WTC11 (cell line): ENCODE results near the gene ZC3H4. TPM values are rescaled to one million over a fixed set of nuclear protein-coding genes. Genes with fewer than 3 reads are reported as not detected.
A peak's percentile ranks its signal among the peaks of the same experiment; 100 is the strongest.

ENCODE experiments used
- ATAC-seq: fragments of 200-7000 bp; cut with Tn5 transposase; 2 replicates; pipeline ENCODE4 v1.10.0; 2021; ENCODE audit warnings: mild to moderate bottlenecking, moderate library complexity
- CTCF ChIA-PET: fragments of 300-600 bp; sonication (Branson Sonifier 250); formaldehyde crosslinking; loops from one replicate; lab custom pipeline; 2021; ENCODE audit warnings: antibody characterized with exemption; lab: Charles Lee
- POLR2A ChIA-PET: fragments of 350-600 bp; sonication (Branson Sonifier 250); formaldehyde crosslinking; loops from one replicate; lab custom pipeline; 2021; ENCODE audit warnings: antibody characterized with exemption; lab: Charles Lee
- DNase-seq: peaks from one replicate; pipeline ENCODE4 v3.0.0; 2021; ENCODE audit warnings: low spot score
- H3K27ac Mint-ChIP-seq: 2 replicates; pipeline ENCODE4 v1.8.0; 2021; ENCODE audit warnings: mixed read lengths
- H3K27me3 Mint-ChIP-seq: 2 replicates; pipeline ENCODE4 v1.8.0; 2021; ENCODE audit warnings: low read depth, mild to moderate bottlenecking, moderate library complexity, mixed read lengths
- H3K36me3 Mint-ChIP-seq: 2 replicates; pipeline ENCODE4 v1.8.0; 2021; ENCODE audit warnings: mixed read lengths
- H3K4me1 Mint-ChIP-seq: 2 replicates; pipeline ENCODE4 v1.8.0; 2022; ENCODE audit warnings: mixed read lengths
- H3K4me3 Mint-ChIP-seq: 2 replicates; pipeline ENCODE4 v1.8.0; 2021; ENCODE audit warnings: mild to moderate bottlenecking, moderate library complexity, mixed read lengths
- H3K9me3 Mint-ChIP-seq: 2 replicates; pipeline ENCODE4 v1.8.0; 2021; ENCODE audit warnings: mixed read lengths
- FOXJ3 ChIP-seq: sonication (generic); formaldehyde crosslinking; IDR thresholded peaks from 2 replicates; pipeline ENCODE4 v1.9.0; 2021; ENCODE audit warnings: missing genetic modification reagents, mild to moderate bottlenecking, borderline replicate concordance
- FOXP1 ChIP-seq: sonication (generic); formaldehyde crosslinking; IDR thresholded peaks from 2 replicates; pipeline ENCODE4 v1.8.0; 2022; ENCODE audit warnings: missing genetic modification reagents, mild to moderate bottlenecking, moderate library complexity, borderline replicate concordance
- MYBL2 ChIP-seq: sonication (generic); formaldehyde crosslinking; IDR thresholded peaks from 2 replicates; pipeline ENCODE4 v1.8.1; 2023; ENCODE audit warnings: mild to moderate bottlenecking, moderate library complexity, missing genetic modification reagents
- NFE2L1 ChIP-seq: sonication (generic); formaldehyde crosslinking; IDR thresholded peaks from 2 replicates; pipeline ENCODE4 v1.8.1; 2023; ENCODE audit warnings: missing genetic modification reagents
- NFYB ChIP-seq: sonication (generic); formaldehyde crosslinking; conservative IDR thresholded peaks from 2 replicates; pipeline ENCODE4 v1.8.0; 2022; ENCODE audit warnings: low read depth, missing genetic modification reagents
- ZNF232 ChIP-seq: sonication (generic); formaldehyde crosslinking; IDR thresholded peaks from 2 replicates; pipeline ENCODE4 v1.8.0; 2022; ENCODE audit warnings: mild to moderate bottlenecking, missing genetic modification reagents
- total RNA-seq: library from RNA; stranded (reverse); gene quantifications from 3 replicates; pipeline ENCODE4 v1.2.3, GENCODE V29; 2021
- TF ChIP-seq, protein P1 (sequence below): fragments of 250-450 bp; sonication (Bioruptor Pico); IDR thresholded peaks from 2 replicates; pipeline ENCODE4 v1.9.0; 2021; ENCODE audit warnings: moderate library complexity, mild to moderate bottlenecking, inconsistent platforms, borderline replicate concordance
- TF ChIP-seq, protein P2 (sequence below): sonication (generic); formaldehyde crosslinking; IDR thresholded peaks from 2 replicates; pipeline ENCODE4 v1.8.1; 2023; ENCODE audit warnings: mild to moderate bottlenecking, missing genetic modification reagents, moderate library complexity
- TF ChIP-seq, protein P3 (sequence below): sonication (generic); formaldehyde crosslinking; IDR thresholded peaks from 2 replicates; pipeline ENCODE4 v1.8.0; 2023; ENCODE audit warnings: mild to moderate bottlenecking, missing genetic modification reagents
- TF ChIP-seq, protein P4 (sequence below): sonication (generic); formaldehyde crosslinking; IDR thresholded peaks from 2 replicates; pipeline ENCODE4 v1.8.0; 2022; ENCODE audit warnings: mild to moderate bottlenecking, missing genetic modification reagents
- TF ChIP-seq, protein P5 (sequence below): sonication (generic); formaldehyde crosslinking; IDR thresholded peaks from 2 replicates; pipeline ENCODE4 v1.8.1; 2022; ENCODE audit warnings: low read depth, missing genetic modification reagents, borderline replicate concordance
- TF ChIP-seq, protein P6 (sequence below): sonication (generic); formaldehyde crosslinking; IDR thresholded peaks from 2 replicates; pipeline ENCODE4 v1.8.0; 2023; ENCODE audit warnings: missing genetic modification reagents, mild to moderate bottlenecking, borderline replicate concordance
- TF ChIP-seq, protein P7 (sequence below): sonication (generic); formaldehyde crosslinking; IDR thresholded peaks from 2 replicates; pipeline ENCODE4 v1.8.1; 2022; ENCODE audit warnings: missing genetic modification reagents, borderline replicate concordance
- TF ChIP-seq, protein P8 (sequence below): fragments of 250-450 bp; sonication (Bioruptor Pico); IDR thresholded peaks from 2 replicates; pipeline ENCODE4 v1.8.0; 2021; ENCODE audit warnings: mild to moderate bottlenecking
- TF ChIP-seq, protein P9 (sequence below): sonication (generic); formaldehyde crosslinking; IDR thresholded peaks from 2 replicates; pipeline ENCODE4 v1.8.1; 2022; ENCODE audit warnings: mild to moderate bottlenecking, moderate library complexity, missing genetic modification reagents
- TF ChIP-seq, protein P10 (sequence below): sonication (generic); formaldehyde crosslinking; IDR thresholded peaks from 2 replicates; pipeline ENCODE4 v1.8.0; 2022; ENCODE audit warnings: mild to moderate bottlenecking, missing genetic modification reagents
- TF ChIP-seq, protein P11 (sequence below): sonication (generic); formaldehyde crosslinking; IDR thresholded peaks from 2 replicates; pipeline ENCODE4 v1.8.0; 2022; ENCODE audit warnings: mild to moderate bottlenecking, missing genetic modification reagents

ZC3H4 gene
- total RNA-seq, 1 experiment from 2014 or later = 67.2 TPM

DNA sequence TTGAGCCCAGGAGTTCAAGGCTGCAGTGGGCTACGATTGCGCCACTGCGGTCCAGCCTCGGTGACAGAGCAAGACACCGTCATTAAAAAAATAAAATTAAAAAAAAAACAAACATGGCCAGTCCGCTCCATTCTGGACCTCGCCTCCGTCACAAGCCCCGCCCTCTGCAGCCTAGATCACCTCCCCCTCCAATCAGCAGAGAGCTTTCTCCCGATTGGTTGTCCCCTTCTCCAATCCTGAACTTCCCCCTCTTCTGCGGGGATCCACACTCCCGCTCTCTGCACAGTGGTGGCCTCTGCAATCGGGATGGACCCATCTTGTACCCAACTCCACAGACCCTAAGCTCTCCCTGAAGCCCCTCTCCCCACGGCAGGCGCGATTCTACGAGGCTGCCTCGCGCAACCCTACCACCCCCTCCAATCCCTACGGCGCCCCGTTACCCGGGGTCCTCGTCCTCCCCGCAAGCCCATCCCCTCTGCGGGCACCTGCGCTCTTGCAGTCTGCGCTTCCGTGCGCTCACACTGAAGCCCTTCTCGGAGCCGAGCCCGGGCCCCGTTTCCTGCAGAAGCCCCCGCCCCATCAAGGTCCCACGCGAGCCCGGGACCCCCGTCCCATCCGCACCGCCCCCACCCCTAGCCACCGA lies 65.7 kb downstream of the ZC3H4 start:
- POLR2A ChIA-PET = interaction anchor here (0.6 to 1.1 kb wide), 8 partner anchors 11 to 316 kb away, joined by 3 to 7 read pairs (median 4); partner anchors contain the start of genes DHX34 and ZC3H4
- Mint-ChIP-seq H3K36me3 (no peaks in the 10 kb centered on the region), H3K9me3 (no peaks in the 10 kb centered on the region), H3K4me3 (peak overlapping the region; percentile 97), H3K4me1 (peaks cover 14% of the 10 kb centered on the region), H3K27me3 (peaks cover 8% of the 10 kb centered on the region), H3K27ac (peak overlapping the region; percentile 85; the same call in 1 of the 2 replicates)
- peak; percentile 76 for ATAC-seq
- peak; percentile 87 for DNase-seq
- CTCF ChIA-PET = interaction anchor here (0.6 to 1.5 kb wide), 13 partner anchors 10 to 301 kb away, joined by 3 to 11 read pairs (median 5); partner anchors contain the start of genes DHX34, SAE1 and ZC3H4
- 0 out of 2 replicates have a peak, but pooled peaks have one; percentile 35 for TF ChIP-seq MYBL2 (CRISPR knock-in tag)
- peak; percentile 41; the same call in 1 of the 2 replicates for TF ChIP-seq FOXP1 (CRISPR knock-in tag)
- TF ChIP-seq, protein P1, sequence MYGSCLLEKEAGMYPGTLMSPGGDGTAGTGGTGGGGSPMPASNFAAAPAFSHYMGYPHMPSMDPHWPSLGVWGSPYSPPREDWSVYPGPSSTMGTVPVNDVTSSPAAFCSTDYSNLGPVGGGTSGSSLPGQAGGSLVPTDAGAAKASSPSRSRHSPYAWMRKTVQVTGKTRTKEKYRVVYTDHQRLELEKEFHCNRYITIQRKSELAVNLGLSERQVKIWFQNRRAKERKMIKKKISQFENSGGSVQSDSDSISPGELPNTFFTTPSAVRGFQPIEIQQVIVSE (CRISPR knock-in tag) = no peak
- TF ChIP-seq, protein P2, sequence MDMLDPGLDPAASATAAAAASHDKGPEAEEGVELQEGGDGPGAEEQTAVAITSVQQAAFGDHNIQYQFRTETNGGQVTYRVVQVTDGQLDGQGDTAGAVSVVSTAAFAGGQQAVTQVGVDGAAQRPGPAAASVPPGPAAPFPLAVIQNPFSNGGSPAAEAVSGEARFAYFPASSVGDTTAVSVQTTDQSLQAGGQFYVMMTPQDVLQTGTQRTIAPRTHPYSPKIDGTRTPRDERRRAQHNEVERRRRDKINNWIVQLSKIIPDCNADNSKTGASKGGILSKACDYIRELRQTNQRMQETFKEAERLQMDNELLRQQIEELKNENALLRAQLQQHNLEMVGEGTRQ = no peak
- TF ChIP-seq, protein P3, sequence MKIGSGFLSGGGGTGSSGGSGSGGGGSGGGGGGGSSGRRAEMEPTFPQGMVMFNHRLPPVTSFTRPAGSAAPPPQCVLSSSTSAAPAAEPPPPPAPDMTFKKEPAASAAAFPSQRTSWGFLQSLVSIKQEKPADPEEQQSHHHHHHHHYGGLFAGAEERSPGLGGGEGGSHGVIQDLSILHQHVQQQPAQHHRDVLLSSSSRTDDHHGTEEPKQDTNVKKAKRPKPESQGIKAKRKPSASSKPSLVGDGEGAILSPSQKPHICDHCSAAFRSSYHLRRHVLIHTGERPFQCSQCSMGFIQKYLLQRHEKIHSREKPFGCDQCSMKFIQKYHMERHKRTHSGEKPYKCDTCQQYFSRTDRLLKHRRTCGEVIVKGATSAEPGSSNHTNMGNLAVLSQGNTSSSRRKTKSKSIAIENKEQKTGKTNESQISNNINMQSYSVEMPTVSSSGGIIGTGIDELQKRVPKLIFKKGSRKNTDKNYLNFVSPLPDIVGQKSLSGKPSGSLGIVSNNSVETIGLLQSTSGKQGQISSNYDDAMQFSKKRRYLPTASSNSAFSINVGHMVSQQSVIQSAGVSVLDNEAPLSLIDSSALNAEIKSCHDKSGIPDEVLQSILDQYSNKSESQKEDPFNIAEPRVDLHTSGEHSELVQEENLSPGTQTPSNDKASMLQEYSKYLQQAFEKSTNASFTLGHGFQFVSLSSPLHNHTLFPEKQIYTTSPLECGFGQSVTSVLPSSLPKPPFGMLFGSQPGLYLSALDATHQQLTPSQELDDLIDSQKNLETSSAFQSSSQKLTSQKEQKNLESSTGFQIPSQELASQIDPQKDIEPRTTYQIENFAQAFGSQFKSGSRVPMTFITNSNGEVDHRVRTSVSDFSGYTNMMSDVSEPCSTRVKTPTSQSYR (CRISPR knock-in tag) = no peak
- TF ChIP-seq FOXJ3 (CRISPR knock-in tag) = no peak
- TF ChIP-seq, protein P4, sequence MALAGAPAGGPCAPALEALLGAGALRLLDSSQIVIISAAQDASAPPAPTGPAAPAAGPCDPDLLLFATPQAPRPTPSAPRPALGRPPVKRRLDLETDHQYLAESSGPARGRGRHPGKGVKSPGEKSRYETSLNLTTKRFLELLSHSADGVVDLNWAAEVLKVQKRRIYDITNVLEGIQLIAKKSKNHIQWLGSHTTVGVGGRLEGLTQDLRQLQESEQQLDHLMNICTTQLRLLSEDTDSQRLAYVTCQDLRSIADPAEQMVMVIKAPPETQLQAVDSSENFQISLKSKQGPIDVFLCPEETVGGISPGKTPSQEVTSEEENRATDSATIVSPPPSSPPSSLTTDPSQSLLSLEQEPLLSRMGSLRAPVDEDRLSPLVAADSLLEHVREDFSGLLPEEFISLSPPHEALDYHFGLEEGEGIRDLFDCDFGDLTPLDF = no peak
- TF ChIP-seq, protein P5, sequence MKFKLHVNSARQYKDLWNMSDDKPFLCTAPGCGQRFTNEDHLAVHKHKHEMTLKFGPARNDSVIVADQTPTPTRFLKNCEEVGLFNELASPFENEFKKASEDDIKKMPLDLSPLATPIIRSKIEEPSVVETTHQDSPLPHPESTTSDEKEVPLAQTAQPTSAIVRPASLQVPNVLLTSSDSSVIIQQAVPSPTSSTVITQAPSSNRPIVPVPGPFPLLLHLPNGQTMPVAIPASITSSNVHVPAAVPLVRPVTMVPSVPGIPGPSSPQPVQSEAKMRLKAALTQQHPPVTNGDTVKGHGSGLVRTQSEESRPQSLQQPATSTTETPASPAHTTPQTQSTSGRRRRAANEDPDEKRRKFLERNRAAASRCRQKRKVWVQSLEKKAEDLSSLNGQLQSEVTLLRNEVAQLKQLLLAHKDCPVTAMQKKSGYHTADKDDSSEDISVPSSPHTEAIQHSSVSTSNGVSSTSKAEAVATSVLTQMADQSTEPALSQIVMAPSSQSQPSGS (CRISPR knock-in tag) = no peak
- peak; percentile 70 for TF ChIP-seq NFYB (CRISPR knock-in tag)
- TF ChIP-seq, protein P6, sequence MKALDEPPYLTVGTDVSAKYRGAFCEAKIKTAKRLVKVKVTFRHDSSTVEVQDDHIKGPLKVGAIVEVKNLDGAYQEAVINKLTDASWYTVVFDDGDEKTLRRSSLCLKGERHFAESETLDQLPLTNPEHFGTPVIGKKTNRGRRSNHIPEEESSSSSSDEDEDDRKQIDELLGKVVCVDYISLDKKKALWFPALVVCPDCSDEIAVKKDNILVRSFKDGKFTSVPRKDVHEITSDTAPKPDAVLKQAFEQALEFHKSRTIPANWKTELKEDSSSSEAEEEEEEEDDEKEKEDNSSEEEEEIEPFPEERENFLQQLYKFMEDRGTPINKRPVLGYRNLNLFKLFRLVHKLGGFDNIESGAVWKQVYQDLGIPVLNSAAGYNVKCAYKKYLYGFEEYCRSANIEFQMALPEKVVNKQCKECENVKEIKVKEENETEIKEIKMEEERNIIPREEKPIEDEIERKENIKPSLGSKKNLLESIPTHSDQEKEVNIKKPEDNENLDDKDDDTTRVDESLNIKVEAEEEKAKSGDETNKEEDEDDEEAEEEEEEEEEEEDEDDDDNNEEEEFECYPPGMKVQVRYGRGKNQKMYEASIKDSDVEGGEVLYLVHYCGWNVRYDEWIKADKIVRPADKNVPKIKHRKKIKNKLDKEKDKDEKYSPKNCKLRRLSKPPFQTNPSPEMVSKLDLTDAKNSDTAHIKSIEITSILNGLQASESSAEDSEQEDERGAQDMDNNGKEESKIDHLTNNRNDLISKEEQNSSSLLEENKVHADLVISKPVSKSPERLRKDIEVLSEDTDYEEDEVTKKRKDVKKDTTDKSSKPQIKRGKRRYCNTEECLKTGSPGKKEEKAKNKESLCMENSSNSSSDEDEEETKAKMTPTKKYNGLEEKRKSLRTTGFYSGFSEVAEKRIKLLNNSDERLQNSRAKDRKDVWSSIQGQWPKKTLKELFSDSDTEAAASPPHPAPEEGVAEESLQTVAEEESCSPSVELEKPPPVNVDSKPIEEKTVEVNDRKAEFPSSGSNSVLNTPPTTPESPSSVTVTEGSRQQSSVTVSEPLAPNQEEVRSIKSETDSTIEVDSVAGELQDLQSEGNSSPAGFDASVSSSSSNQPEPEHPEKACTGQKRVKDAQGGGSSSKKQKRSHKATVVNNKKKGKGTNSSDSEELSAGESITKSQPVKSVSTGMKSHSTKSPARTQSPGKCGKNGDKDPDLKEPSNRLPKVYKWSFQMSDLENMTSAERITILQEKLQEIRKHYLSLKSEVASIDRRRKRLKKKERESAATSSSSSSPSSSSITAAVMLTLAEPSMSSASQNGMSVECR (CRISPR knock-in tag) = 0 out of 2 replicates have a peak, but pooled peaks have one; percentile 53
- TF ChIP-seq, protein P7, sequence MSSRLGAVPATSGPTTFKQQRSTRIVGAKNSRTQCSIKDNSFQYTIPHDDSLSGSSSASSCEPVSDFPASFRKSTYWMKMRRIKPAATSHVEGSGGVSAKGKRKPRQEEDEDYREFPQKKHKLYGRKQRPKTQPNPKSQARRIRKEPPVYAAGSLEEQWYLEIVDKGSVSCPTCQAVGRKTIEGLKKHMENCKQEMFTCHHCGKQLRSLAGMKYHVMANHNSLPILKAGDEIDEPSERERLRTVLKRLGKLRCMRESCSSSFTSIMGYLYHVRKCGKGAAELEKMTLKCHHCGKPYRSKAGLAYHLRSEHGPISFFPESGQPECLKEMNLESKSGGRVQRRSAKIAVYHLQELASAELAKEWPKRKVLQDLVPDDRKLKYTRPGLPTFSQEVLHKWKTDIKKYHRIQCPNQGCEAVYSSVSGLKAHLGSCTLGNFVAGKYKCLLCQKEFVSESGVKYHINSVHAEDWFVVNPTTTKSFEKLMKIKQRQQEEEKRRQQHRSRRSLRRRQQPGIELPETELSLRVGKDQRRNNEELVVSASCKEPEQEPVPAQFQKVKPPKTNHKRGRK = no peak
- TF ChIP-seq NFE2L1 (CRISPR knock-in tag) = peak; percentile 70; the same call in 1 of the 2 replicates
- peak; percentile 51; the same call in 1 of the 2 replicates for TF ChIP-seq ZNF232 (CRISPR knock-in tag)
- TF ChIP-seq, protein P8, sequence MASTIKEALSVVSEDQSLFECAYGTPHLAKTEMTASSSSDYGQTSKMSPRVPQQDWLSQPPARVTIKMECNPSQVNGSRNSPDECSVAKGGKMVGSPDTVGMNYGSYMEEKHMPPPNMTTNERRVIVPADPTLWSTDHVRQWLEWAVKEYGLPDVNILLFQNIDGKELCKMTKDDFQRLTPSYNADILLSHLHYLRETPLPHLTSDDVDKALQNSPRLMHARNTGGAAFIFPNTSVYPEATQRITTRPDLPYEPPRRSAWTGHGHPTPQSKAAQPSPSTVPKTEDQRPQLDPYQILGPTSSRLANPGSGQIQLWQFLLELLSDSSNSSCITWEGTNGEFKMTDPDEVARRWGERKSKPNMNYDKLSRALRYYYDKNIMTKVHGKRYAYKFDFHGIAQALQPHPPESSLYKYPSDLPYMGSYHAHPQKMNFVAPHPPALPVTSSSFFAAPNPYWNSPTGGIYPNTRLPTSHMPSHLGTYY (CRISPR knock-in tag) = no peak
- TF ChIP-seq, protein P9, sequence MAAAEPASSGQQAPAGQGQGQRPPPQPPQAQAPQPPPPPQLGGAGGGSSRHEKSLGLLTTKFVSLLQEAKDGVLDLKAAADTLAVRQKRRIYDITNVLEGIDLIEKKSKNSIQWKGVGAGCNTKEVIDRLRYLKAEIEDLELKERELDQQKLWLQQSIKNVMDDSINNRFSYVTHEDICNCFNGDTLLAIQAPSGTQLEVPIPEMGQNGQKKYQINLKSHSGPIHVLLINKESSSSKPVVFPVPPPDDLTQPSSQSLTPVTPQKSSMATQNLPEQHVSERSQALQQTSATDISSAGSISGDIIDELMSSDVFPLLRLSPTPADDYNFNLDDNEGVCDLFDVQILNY (CRISPR knock-in tag) = 0 out of 2 replicates have a peak, but pooled peaks have one; percentile 9
- TF ChIP-seq, protein P10, sequence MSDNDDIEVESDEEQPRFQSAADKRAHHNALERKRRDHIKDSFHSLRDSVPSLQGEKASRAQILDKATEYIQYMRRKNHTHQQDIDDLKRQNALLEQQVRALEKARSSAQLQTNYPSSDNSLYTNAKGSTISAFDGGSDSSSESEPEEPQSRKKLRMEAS (CRISPR knock-in tag) = peak; percentile 57; the same call in 1 of the 2 replicates
- TF ChIP-seq, protein P11, sequence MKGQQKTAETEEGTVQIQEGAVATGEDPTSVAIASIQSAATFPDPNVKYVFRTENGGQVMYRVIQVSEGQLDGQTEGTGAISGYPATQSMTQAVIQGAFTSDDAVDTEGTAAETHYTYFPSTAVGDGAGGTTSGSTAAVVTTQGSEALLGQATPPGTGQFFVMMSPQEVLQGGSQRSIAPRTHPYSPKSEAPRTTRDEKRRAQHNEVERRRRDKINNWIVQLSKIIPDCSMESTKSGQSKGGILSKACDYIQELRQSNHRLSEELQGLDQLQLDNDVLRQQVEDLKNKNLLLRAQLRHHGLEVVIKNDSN (CRISPR knock-in tag) = peak; percentile 36; the same call in 1 of the 2 replicates
